Vagina (tissue), 2 donors: ENCODE results near the gene LDAH.

Source experiments
- POLR2A ChIP-seq, 2 donors: fragments of 450-650 bp; IDR thresholded peaks; one replicate each; pipeline ENCODE4 v1.6.1; 2017; ENCODE audit warnings: antibody characterized with exemption in 2 of 2, mild to moderate bottlenecking in 2 of 2, moderate library complexity in 2 of 2
- TF ChIP-seq, protein P1 (sequence below), 3 experiments: fragments of 450-650 bp in 2 of 3; fragments of 200-600 bp in 1 of 3; sonication (generic) in 1 of 3; IDR thresholded peaks; one replicate each; pipeline ENCODE4 v1.5.1; 2017 to 2019; ENCODE audit warnings: antibody characterized with exemption in 3 of 3, mild to moderate bottlenecking in 2 of 3, moderate library complexity in 2 of 3

DNA sequence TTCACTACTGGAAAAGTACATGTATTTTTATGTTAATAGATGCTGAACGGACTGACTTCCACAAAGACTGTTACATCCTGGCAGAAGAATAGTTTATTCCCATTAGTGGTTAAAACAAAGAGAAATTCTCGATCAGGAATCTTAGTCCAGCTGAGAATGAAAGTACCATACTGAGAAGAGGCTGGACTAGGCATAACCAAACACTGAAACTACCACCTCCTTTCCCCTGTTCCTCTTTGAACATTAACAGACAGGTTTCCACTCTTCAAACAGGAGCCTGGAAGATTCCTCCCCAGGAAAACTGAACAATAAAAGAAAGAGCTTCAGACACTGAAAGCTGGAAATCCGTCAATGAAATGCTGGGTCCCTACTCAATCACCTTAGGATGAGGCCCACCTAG, 25.8 kb downstream of the LDAH start:
- TF ChIP-seq, protein P1, sequence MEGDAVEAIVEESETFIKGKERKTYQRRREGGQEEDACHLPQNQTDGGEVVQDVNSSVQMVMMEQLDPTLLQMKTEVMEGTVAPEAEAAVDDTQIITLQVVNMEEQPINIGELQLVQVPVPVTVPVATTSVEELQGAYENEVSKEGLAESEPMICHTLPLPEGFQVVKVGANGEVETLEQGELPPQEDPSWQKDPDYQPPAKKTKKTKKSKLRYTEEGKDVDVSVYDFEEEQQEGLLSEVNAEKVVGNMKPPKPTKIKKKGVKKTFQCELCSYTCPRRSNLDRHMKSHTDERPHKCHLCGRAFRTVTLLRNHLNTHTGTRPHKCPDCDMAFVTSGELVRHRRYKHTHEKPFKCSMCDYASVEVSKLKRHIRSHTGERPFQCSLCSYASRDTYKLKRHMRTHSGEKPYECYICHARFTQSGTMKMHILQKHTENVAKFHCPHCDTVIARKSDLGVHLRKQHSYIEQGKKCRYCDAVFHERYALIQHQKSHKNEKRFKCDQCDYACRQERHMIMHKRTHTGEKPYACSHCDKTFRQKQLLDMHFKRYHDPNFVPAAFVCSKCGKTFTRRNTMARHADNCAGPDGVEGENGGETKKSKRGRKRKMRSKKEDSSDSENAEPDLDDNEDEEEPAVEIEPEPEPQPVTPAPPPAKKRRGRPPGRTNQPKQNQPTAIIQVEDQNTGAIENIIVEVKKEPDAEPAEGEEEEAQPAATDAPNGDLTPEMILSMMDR (IDR thresholded peaks at IDR 0.05) = no peak
- TF ChIP-seq POLR2A (IDR thresholded peaks at IDR 0.05) = no peak
